HFFc6 (cell line): Measurements from ENCODE around the gene UNC80. TPM values are rescaled to one million over a fixed set of nuclear protein-coding genes. Genes with fewer than 3 reads are reported as not detected.

Source experiments
- DNase-seq: peaks from one replicate; pipeline ENCODE4 v3.0.0-alpha.2; 2018
- H3K27ac Mint-ChIP-seq: 2 replicates; pipeline ENCODE4 v1.8.0; 2020; ENCODE audit warnings: mild to moderate bottlenecking, mixed read lengths
- H3K27me3 Mint-ChIP-seq: 2 replicates; pipeline ENCODE4 v1.8.0; 2021; ENCODE audit warnings: mild to moderate bottlenecking, moderate library complexity, mixed read lengths; ENCODE audit not compliant: insufficient read depth
- H3K36me3 Mint-ChIP-seq: 2 replicates; pipeline ENCODE4 v1.8.0; 2021; ENCODE audit warnings: low read depth, mixed read lengths
- H3K4me1 Mint-ChIP-seq: 2 replicates; pipeline ENCODE4 v1.8.0; 2020; ENCODE audit warnings: low read depth, mixed read lengths
- H3K4me3 Mint-ChIP-seq: 2 replicates; pipeline ENCODE4 v1.8.0; 2020; ENCODE audit warnings: mild to moderate bottlenecking, moderate library complexity, mixed read lengths
- H3K9me3 Mint-ChIP-seq: 2 replicates; pipeline ENCODE4 v1.8.0; 2020; ENCODE audit warnings: mild to moderate bottlenecking, mixed read lengths
- total RNA-seq, 6 experiments: library from RNA; stranded (reverse); fragmentation: NEBNext Ultra II Directional; extraction: Animal tissue kit (Norgen Biotek cat#: 25700); gene quantifications; 2 replicates in 1 of 6; 3 replicates in 5 of 6; pipeline ENCODE4 v1.2.3, GENCODE V29; 2021
- TF ChIP-seq, protein P1 (sequence below): fragments of 200-600 bp; sonication (generic); IDR thresholded peaks from 2 replicates; pipeline ENCODE4 v1.5.0; 2021; ENCODE audit warnings: antibody characterized with exemption, mild to moderate bottlenecking

The UNC80 gene
- total RNA-seq, 6 experiments from 2014 or later, result not detected

DNA sequence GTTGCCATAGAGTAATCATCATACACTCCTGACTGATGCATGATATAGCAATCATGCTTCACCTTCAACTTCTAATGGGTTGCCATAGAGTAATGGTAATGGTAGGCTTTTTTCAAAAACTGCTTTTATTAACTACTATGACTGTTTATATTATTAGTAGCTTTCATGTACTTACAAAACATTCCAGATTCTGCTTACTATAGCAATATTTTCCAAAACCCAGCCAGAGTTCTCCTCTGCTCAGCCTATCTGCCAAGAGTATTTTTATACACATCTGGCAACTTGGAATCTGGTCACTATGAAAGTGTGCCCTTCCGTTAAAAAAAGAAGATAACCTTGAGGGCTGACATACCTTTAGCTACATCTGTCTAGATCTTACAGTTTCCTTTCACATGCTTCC lies 5.0 kb upstream of the UNC80 start:
- Mint-ChIP-seq H3K4me3 (no peak overlapping the region), H3K36me3 (no peaks in the 10 kb centered on the region), H3K27ac (no peak overlapping the region), H3K27me3 (peaks cover 6% of the 10 kb centered on the region; the same call in 1 of the 2 replicates), H3K4me1 (no peaks in the 10 kb centered on the region), H3K9me3 (no peaks in the 10 kb centered on the region; the same call in 1 of the 2 replicates)
- DNase-seq, result no peak
- TF ChIP-seq, protein P1, sequence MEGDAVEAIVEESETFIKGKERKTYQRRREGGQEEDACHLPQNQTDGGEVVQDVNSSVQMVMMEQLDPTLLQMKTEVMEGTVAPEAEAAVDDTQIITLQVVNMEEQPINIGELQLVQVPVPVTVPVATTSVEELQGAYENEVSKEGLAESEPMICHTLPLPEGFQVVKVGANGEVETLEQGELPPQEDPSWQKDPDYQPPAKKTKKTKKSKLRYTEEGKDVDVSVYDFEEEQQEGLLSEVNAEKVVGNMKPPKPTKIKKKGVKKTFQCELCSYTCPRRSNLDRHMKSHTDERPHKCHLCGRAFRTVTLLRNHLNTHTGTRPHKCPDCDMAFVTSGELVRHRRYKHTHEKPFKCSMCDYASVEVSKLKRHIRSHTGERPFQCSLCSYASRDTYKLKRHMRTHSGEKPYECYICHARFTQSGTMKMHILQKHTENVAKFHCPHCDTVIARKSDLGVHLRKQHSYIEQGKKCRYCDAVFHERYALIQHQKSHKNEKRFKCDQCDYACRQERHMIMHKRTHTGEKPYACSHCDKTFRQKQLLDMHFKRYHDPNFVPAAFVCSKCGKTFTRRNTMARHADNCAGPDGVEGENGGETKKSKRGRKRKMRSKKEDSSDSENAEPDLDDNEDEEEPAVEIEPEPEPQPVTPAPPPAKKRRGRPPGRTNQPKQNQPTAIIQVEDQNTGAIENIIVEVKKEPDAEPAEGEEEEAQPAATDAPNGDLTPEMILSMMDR, result no peak

DNA sequence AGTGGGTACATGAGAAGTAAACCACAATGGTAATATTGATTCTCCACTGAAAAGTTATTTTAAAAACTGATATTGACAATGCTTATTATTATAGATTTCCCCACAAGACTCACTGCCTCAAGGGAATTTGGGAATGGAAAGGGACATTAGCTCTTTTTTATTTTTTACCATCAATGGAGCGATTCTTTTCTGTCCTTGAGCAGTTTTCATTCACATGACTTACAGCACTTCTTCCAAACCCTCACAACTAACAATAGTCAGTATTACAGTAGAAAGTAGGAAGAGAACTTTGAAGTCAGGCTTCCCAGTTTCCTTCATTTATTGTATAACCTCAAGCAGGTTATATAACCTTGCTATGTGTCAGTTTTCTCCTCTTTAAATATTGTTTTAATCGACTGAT lies 4.3 kb upstream of the UNC80 start:
- TF ChIP-seq, protein P1, result no peak
- H3K36me3 Mint-ChIP-seq, result no peaks in the 10 kb centered on the region
- H3K27me3 Mint-ChIP-seq, result peaks cover 6% of the 10 kb centered on the region; the same call in 1 of the 2 replicates
- H3K4me1 Mint-ChIP-seq, result no peaks in the 10 kb centered on the region
- no peak overlapping the region for H3K27ac Mint-ChIP-seq
- no peak for DNase-seq
- no peaks in the 10 kb centered on the region for H3K9me3 Mint-ChIP-seq
- no peak overlapping the region for H3K4me3 Mint-ChIP-seq

DNA sequence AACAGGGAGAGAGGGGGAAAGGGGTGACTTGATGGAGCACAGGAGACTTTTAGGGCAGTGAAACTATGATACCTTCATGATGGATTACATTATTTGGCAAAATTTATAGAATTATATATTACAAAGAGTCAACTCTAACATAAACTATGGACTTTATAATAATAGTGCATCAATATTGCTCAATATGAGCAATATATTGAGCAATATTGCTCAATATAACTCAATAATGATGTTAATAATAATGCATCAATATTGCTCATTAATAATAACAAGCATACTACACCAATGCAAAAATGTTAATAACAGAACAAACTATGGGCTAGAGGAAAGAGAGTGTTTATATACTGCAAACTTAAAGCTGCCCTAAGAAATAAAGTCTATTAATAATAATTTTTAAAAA lies 3.1 kb upstream of the UNC80 start:
- Mint-ChIP-seq H3K4me1 (no peaks in the 10 kb centered on the region), H3K27ac (no peak overlapping the region), H3K9me3 (no peaks in the 10 kb centered on the region), H3K27me3 (peaks cover 4% of the 10 kb centered on the region; the same call in 1 of the 2 replicates), H3K36me3 (no peaks in the 10 kb centered on the region), H3K4me3 (no peak overlapping the region)
- TF ChIP-seq, protein P1, result no peak
- no peak for DNase-seq

DNA sequence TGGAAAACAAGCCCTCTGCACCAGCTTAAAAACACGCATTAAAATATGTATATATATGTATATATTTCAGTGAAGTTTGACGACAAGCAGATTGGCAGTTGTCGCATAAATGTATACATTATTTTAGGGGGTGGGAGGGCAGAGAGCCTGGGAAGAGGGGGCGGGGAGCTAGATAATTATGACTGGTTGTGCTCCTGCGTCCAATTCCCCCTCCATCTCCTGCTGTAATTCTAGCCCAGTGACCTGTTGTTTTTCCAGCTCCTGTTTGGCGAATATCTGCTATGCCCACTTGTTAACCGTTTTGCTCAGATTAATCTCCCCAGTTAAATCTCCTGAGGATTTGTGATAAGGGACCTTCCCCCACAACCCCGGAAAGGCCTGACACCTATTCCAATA lies 656 bp downstream of the UNC80 start:
- no peaks in the 10 kb centered on the region for H3K4me1 Mint-ChIP-seq
- H3K4me3 Mint-ChIP-seq, result no peak overlapping the region
- peaks cover 8% of the 10 kb centered on the region for H3K27me3 Mint-ChIP-seq
- H3K27ac Mint-ChIP-seq, result no peak overlapping the region
- no peak for DNase-seq
- no peaks in the 10 kb centered on the region for H3K36me3 Mint-ChIP-seq
- H3K9me3 Mint-ChIP-seq, result no peaks in the 10 kb centered on the region
- TF ChIP-seq, protein P1, result no peak

DNA sequence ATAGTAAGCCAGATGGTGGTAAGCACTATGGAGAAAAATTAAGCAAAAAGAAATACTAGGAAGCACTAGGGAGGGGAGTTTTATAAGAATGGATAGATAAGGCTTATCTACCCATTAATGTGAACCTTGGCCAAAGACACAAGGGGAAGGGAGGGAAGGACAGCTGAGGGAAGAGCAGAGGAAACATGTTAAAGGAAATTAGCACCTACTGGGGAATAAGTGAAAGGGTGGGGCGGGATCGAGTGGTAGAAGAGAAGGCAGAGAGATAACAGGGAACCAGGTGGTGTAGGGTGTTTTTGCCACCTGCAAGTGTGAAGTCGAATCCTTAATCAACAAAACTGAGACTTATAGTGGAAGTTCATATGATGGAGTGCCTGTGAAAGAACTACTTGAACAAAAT lies 1.7 kb downstream of the UNC80 start:
- TF ChIP-seq, protein P1, result no peak
- DNase-seq, result no peak
- no peaks in the 10 kb centered on the region for H3K4me1 Mint-ChIP-seq
- no peak overlapping the region for H3K4me3 Mint-ChIP-seq
- H3K9me3 Mint-ChIP-seq, result no peaks in the 10 kb centered on the region
- H3K27me3 Mint-ChIP-seq, result peaks cover 8% of the 10 kb centered on the region
- no peaks in the 10 kb centered on the region; the same call in 1 of the 2 replicates for H3K36me3 Mint-ChIP-seq
- no peak overlapping the region for H3K27ac Mint-ChIP-seq

DNA sequence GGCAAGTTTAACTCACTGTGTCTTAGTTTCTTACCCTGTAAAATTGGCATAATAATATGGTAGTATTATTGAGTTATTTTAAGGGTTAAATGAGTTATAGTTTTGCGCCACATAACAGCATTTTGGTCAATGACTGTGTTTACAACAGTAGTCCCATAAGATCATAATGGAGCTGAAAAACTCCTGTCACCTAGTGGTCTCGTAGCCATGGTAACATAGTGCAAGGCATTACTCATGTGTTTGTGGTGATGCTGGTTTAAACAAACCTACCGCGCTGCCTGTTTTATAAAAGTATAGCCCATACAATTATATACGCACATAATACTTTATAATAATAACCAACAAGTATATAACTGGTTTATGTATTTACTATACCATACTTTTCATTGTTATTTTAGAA lies 15.8 kb downstream of the UNC80 start:
- no peaks in the 10 kb centered on the region; the same call in 1 of the 2 replicates for H3K9me3 Mint-ChIP-seq
- H3K36me3 Mint-ChIP-seq, result no peaks in the 10 kb centered on the region
- peaks cover 1% of the 10 kb centered on the region; the same call in 1 of the 2 replicates for H3K27me3 Mint-ChIP-seq
- TF ChIP-seq, protein P1, result no peak
- no peak overlapping the region for H3K4me3 Mint-ChIP-seq
- H3K27ac Mint-ChIP-seq, result no peak overlapping the region
- peaks cover 6% of the 10 kb centered on the region; the same call in 1 of the 2 replicates for H3K4me1 Mint-ChIP-seq
- DNase-seq, result no peak
